HL-60 (cell line): ENCODE data around the gene CMTM8.

ENCODE experiments used
- CTCF ChIP-seq: IDR thresholded peaks from one replicate; pipeline ENCODE4 v1.5.1; 2011; ENCODE audit warnings: low read length, control low read depth, inconsistent platforms; ENCODE audit not compliant: insufficient read depth
- GABPA ChIP-seq: IDR thresholded peaks from 2 replicates; pipeline ENCODE4 v1.6.1; 2012; ENCODE audit warnings: low read depth
- POLR2AphosphoS5 ChIP-seq: IDR thresholded peaks from 2 replicates; pipeline ENCODE4 v1.6.1; 2012; ENCODE audit warnings: low read depth
- TF ChIP-seq, protein P1 (sequence below): IDR thresholded peaks from 2 replicates; pipeline ENCODE4 v1.6.1; 2012; ENCODE audit warnings: low read depth; ENCODE audit not compliant: insufficient replicate concordance

DNA sequence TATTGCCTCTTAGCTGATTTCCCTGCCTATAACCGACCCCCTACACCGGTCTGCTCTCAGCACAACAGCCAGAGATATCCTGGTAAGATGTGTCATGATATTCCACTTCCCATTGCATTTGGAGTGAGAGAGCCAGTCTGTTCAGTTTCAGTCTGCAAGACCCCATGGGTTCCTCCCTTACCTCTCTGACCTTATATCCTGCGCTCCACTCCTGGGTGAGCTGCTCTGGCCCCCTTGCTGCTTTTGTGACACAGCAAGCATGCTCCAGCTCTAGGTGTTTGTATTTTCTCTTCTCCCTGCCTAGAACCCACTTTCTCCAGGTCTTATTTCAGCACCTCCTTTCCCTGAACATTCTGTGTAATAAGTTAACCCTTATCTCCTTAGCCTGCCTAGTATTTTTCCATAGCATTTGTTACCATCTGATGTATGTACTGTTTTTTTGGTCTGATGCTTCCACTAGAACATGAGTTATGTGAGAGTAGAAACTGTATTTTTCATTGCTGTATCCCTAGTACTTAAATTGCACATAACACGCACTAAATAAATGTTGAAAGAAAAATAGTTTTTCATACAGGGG is 44.2 kb downstream of the CMTM8 start:
- no peak for TF ChIP-seq CTCF
- TF ChIP-seq POLR2AphosphoS5, result no peak
- TF ChIP-seq, protein P1, sequence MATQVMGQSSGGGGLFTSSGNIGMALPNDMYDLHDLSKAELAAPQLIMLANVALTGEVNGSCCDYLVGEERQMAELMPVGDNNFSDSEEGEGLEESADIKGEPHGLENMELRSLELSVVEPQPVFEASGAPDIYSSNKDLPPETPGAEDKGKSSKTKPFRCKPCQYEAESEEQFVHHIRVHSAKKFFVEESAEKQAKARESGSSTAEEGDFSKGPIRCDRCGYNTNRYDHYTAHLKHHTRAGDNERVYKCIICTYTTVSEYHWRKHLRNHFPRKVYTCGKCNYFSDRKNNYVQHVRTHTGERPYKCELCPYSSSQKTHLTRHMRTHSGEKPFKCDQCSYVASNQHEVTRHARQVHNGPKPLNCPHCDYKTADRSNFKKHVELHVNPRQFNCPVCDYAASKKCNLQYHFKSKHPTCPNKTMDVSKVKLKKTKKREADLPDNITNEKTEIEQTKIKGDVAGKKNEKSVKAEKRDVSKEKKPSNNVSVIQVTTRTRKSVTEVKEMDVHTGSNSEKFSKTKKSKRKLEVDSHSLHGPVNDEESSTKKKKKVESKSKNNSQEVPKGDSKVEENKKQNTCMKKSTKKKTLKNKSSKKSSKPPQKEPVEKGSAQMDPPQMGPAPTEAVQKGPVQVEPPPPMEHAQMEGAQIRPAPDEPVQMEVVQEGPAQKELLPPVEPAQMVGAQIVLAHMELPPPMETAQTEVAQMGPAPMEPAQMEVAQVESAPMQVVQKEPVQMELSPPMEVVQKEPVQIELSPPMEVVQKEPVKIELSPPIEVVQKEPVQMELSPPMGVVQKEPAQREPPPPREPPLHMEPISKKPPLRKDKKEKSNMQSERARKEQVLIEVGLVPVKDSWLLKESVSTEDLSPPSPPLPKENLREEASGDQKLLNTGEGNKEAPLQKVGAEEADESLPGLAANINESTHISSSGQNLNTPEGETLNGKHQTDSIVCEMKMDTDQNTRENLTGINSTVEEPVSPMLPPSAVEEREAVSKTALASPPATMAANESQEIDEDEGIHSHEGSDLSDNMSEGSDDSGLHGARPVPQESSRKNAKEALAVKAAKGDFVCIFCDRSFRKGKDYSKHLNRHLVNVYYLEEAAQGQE, result no peak
- TF ChIP-seq GABPA, result no peak
